GM23338 (cell line): ENCODE results near the gene EDEM1. TPM values are rescaled to one million over a fixed set of nuclear protein-coding genes. Genes with fewer than 3 reads are reported as not detected.
A peak's percentile ranks its signal among the peaks of the same experiment; 100 is the strongest.

ENCODE experiments used
- ATAC-seq: fragments of 200-7000 bp; cut with Tn5 transposase; 3 replicates; pipeline ENCODE4 v1.9.1; 2020
- DNase-seq: peaks from one replicate; pipeline ENCODE4 v3.0.0-alpha.2; 2015; ENCODE audit warnings: low spot score
- H2AFZ ChIP-seq: fragments of 200-600 bp; sonication (generic); 2 replicates; pipeline ENCODE4 v1.8.0; 2016; ENCODE audit warnings: antibody characterized with exemption, mild to moderate bottlenecking, moderate library complexity
- H3F3A ChIP-seq: fragments of 200-600 bp; sonication (generic); replicated peaks from 2 replicates; pipeline ENCODE4 v1.8.0; 2017; ENCODE audit warnings: antibody characterized with exemption, mixed run types, low read depth
- H3K27ac ChIP-seq: fragments of 200-600 bp; sonication (generic); 2 replicates; pipeline ENCODE4 v1.6.1; 2016; ENCODE audit warnings: low read depth
- H3K27me3 ChIP-seq: fragments of 200-600 bp; sonication (generic); 2 replicates; pipeline ENCODE4 v1.8.0; 2016; ENCODE audit warnings: mild to moderate bottlenecking, mixed run types, moderate library complexity; ENCODE audit not compliant: insufficient read depth
- H3K36me3 ChIP-seq: fragments of 200-600 bp; sonication (generic); 2 replicates; pipeline ENCODE4 v1.8.0; 2016; ENCODE audit warnings: mild to moderate bottlenecking; ENCODE audit not compliant: insufficient read depth
- H3K4me1 ChIP-seq: fragments of 200-600 bp; sonication (generic); 2 replicates; pipeline ENCODE4 v1.8.0; 2016; ENCODE audit warnings: mild to moderate bottlenecking, moderate library complexity; ENCODE audit not compliant: insufficient read depth
- H3K4me2 ChIP-seq: fragments of 200-600 bp; sonication (generic); 2 replicates; pipeline ENCODE4 v1.7.1; 2017; ENCODE audit warnings: mixed run types
- H3K4me3 ChIP-seq: fragments of 200-600 bp; sonication (generic); 2 replicates; pipeline ENCODE4 v1.6.1; 2016; ENCODE audit warnings: mixed run types
- H3K79me2 ChIP-seq: fragments of 200-600 bp; sonication (generic); replicated peaks from 2 replicates; pipeline ENCODE4 v1.8.0; 2017; ENCODE audit warnings: mild to moderate bottlenecking; ENCODE audit not compliant: insufficient read depth
- H3K9me2 ChIP-seq: fragments of 200-600 bp; sonication (generic); 2 replicates; pipeline ENCODE4 v1.8.0; 2017; ENCODE audit not compliant: insufficient read depth
- H4K20me1 ChIP-seq: fragments of 200-600 bp; sonication (generic); replicated peaks from 2 replicates; pipeline ENCODE4 v1.8.0; 2017; ENCODE audit warnings: mild to moderate bottlenecking; ENCODE audit not compliant: insufficient read depth
- H3K27ac Mint-ChIP-seq: 2 replicates; pipeline ENCODE4 v1.8.0; 2020; ENCODE audit warnings: inconsistent platforms, mild to moderate bottlenecking, moderate library complexity, mixed read lengths
- H3K27me3 Mint-ChIP-seq: 3 replicates; pipeline ENCODE4 v1.8.0; 2022; ENCODE audit warnings: low read depth, mild to moderate bottlenecking, moderate library complexity, mixed read lengths, inconsistent platforms; ENCODE audit not compliant: insufficient read depth, poor library complexity
- H3K36me3 Mint-ChIP-seq: 3 replicates; pipeline ENCODE4 v1.8.0; 2021; ENCODE audit warnings: low read depth, mild to moderate bottlenecking, inconsistent platforms, moderate library complexity, mixed read lengths
- H3K4me1 Mint-ChIP-seq: 3 replicates; pipeline ENCODE4 v1.8.0; 2020; ENCODE audit warnings: mild to moderate bottlenecking, inconsistent platforms, mixed read lengths
- H3K4me3 Mint-ChIP-seq: 3 replicates; pipeline ENCODE4 v1.8.0; 2021; ENCODE audit warnings: moderate library complexity, mild to moderate bottlenecking, inconsistent platforms, mixed read lengths
- H3K9me3 Mint-ChIP-seq: 3 replicates; pipeline ENCODE4 v1.8.0; 2020; ENCODE audit warnings: moderate library complexity, mild to moderate bottlenecking, inconsistent platforms, mixed read lengths
- CREB1 ChIP-seq: fragments of 250-450 bp; sonication (Bioruptor Pico); IDR thresholded peaks from 2 replicates; pipeline ENCODE4 v1.5.0; 2020; ENCODE audit warnings: low read depth, mild to moderate bottlenecking, moderate library complexity
- CTCF ChIP-seq, 2 experiments: fragments of 200-600 bp in 1 of 2; sonication (generic) in 1 of 2; conservative IDR thresholded peaks; 2 replicates each; pipeline versions ENCODE4 v1.5.1 to v1.6.1; 2016 to 2017; ENCODE audit warnings: antibody characterized with exemption in 2 of 2, low read depth in 2 of 2, mild to moderate bottlenecking in 2 of 2, moderate library complexity in 1 of 2
- ETS1 ChIP-seq: IDR thresholded peaks from 2 replicates; pipeline ENCODE4 v1.6.1; 2016; ENCODE audit warnings: antibody characterized with exemption
- EZH2 ChIP-seq: fragments of 200-600 bp; sonication (generic); IDR thresholded peaks from one replicate; pipeline ENCODE4 v1.8.0; 2017; ENCODE audit warnings: antibody characterized with exemption, mild to moderate bottlenecking, low read depth; ENCODE audit not compliant: unreplicated experiment
- EZH2phosphoT487 ChIP-seq: fragments of 200-600 bp; sonication (generic); IDR thresholded peaks from one replicate; pipeline ENCODE4 v1.8.1; 2018; ENCODE audit warnings: antibody characterized with exemption; ENCODE audit not compliant: unreplicated experiment
- JUNB ChIP-seq: IDR thresholded peaks from one replicate; pipeline ENCODE4 v1.6.1; 2016; ENCODE audit warnings: antibody characterized with exemption; ENCODE audit not compliant: unreplicated experiment
- NANOG ChIP-seq: IDR thresholded peaks from 2 replicates; pipeline ENCODE4 v1.6.1; 2016; ENCODE audit warnings: antibody characterized with exemption, borderline replicate concordance
- POLR2AphosphoS5 ChIP-seq: IDR thresholded peaks from 2 replicates; pipeline ENCODE4 v1.6.1; 2016; ENCODE audit warnings: antibody characterized with exemption, low read depth
- REST ChIP-seq: IDR thresholded peaks from one replicate; pipeline ENCODE4 v1.6.1; 2018; ENCODE audit warnings: antibody characterized with exemption; ENCODE audit not compliant: unreplicated experiment
- STAT1 ChIP-seq: IDR thresholded peaks from one replicate; pipeline ENCODE4 v1.6.1; 2016; ENCODE audit warnings: antibody characterized with exemption; ENCODE audit not compliant: unreplicated experiment
- ZNF114 ChIP-seq: fragments of 250-450 bp; sonication (Bioruptor Pico); IDR thresholded peaks from 2 replicates; pipeline ENCODE4 v1.5.0; 2020; ENCODE audit warnings: mild to moderate bottlenecking, moderate library complexity
- ZNF331 ChIP-seq: fragments of 250-450 bp; sonication (Bioruptor Pico); IDR thresholded peaks from 2 replicates; pipeline ENCODE4 v1.5.0; 2020; ENCODE audit warnings: low read depth, mild to moderate bottlenecking, moderate library complexity
- ZNF462 ChIP-seq: fragments of 250-450 bp; sonication (Bioruptor Pico); IDR thresholded peaks from 2 replicates; pipeline ENCODE4 v1.5.0; 2020; ENCODE audit warnings: mild to moderate bottlenecking, moderate library complexity
- polyA plus RNA-seq: library from polyadenylated mRNA; unstranded; fragments of >200 nt; fragmentation: Nextera tagmentation; extraction: Ambion mirVana; gene quantifications from 2 replicates; pipeline ENCODE4 v1.2.1, GENCODE V29; 2016
- total RNA-seq: library from RNA; depleted of rRNA; stranded (reverse); fragments of >200 nt; shearing (Covaris generic); gene quantifications from 2 replicates; pipeline ENCODE4 v1.2.3, GENCODE V29; 2014

The EDEM1 gene
- total and polyA plus RNA-seq, 2 experiments from 2014 or later = 2.2 to 36.7 TPM

- Histone ChIP-seq H3K4me3 (no peak overlapping the region), H3F3A (no peaks in the 10 kb centered on the region), H3K36me3 (no peaks in the 10 kb centered on the region), H3K27me3 (no peaks in the 10 kb centered on the region), H4K20me1 (peaks cover 12% of the 10 kb centered on the region), H3K9me2 (no peaks in the 10 kb centered on the region), H3K4me2 (no peak overlapping the region), H3K79me2 (peaks cover 98% of the 10 kb centered on the region), H3K4me1 (peaks cover 7% of the 10 kb centered on the region; the same call in 1 of the 2 replicates), H2AFZ (no peak overlapping the region), H3K27ac (no peak overlapping the region)
- Mint-ChIP-seq H3K4me1 (peaks cover 23% of the 10 kb centered on the region), H3K27me3 (peaks cover 3% of the 10 kb centered on the region), H3K9me3 (no peaks in the 10 kb centered on the region), H3K27ac (peak overlapping the region; percentile 30), H3K36me3 (peaks cover under 1% of the 10 kb centered on the region; the same call in 1 of the 3 replicates), H3K4me3 (no peak overlapping the region)
- ATAC-seq (no peak), DNase-seq (no peak)
- TF ChIP-seq ETS1 (no peak), ZNF114 (CRISPR knock-in tag) (no peak), STAT1 (no peak), CTCF (conservative IDR thresholded peaks at IDR 0.05; ENCODE audit: low read depth in 2 of 2) (no peak), JUNB (no peak), EZH2phosphoT487 (no peak), ZNF462 (CRISPR knock-in tag) (no peak), NANOG (no peak), EZH2 (no peak), ZNF331 (CRISPR knock-in tag) (no peak), REST (no peak), POLR2AphosphoS5 (no peak), CREB1 (CRISPR knock-in tag) (no peak)
Observed at GRCh38 chr3:5153074-5153473, 34.4 kb upstream of the EDEM1 start.
